ENCODE results near the gene BGLAP.

Gene BGLAP

DNA sequence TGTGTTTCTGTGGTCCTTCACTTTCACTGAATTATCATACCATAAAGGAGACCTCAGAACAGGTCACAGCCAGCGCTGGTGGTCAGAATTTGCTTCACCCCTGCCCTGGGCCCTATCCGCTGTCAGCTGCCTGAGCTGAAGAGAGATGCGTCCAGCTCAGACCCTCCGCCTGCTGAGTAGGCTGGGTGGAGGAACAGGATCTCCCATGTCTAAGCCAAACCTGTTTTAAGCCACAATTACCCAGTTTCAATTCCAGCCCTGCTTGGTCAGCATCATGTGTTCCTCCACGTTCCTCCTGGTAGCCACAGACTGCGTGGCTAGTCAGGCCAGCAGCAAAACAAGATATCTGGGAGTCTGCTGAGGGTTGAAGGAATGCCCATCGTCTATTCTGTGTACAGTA is 13.5 kb upstream of the BGLAP start:
- peak; percentile 16 for DNase-seq

DNA sequence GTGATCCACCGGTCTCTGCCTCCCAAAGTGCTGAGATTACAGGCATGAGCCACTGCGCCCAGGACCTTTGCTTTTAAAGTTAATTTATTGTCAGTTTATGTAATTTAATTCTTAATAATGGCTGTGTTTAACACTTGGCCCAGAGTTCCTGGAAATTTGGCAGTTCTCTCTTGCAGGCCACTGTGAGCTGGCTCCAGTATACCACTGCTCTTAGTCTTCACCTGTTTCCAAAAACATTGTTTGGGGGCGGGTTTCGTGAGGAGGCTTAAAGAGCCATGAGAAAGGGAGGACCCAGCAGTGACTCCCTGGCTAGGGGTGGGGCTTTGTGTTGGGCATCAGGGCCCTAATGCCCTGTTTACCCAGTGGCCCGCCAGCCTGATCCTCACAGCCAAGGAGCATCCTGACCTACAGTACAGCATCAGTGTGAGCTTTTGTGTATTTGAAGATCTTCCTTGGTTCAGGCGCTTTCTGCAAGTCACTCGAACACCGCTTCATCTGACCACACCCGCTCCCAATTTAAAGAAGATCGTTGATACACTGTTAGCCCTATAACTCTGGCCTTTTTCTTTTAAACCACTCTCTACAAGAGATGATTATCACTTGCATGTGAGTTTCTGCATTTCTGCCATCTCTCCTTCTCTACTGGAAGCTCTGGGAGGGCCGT is 12.0 kb upstream of the BGLAP start:
- DNase-seq = peak; percentile 20

DNA sequence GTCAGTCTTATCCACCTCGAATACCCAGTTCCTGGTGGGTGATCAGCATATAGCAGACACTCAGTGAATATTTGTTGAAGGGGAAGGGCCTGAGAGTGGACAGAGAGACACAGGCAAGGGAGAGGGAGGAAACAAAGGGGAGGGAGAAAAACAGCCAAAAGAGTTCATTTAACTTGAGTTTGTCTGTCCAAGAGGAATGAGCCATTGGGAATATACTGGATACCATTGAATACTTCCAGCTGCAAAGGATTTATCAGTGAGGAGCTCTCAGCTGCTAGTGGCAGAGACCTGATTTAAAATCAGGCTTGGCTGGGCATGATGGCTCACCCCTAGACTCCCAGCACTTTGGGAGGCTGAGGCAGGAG is 11.5 kb upstream of the BGLAP start:
- DNase-seq = peak; percentile 21

DNA sequence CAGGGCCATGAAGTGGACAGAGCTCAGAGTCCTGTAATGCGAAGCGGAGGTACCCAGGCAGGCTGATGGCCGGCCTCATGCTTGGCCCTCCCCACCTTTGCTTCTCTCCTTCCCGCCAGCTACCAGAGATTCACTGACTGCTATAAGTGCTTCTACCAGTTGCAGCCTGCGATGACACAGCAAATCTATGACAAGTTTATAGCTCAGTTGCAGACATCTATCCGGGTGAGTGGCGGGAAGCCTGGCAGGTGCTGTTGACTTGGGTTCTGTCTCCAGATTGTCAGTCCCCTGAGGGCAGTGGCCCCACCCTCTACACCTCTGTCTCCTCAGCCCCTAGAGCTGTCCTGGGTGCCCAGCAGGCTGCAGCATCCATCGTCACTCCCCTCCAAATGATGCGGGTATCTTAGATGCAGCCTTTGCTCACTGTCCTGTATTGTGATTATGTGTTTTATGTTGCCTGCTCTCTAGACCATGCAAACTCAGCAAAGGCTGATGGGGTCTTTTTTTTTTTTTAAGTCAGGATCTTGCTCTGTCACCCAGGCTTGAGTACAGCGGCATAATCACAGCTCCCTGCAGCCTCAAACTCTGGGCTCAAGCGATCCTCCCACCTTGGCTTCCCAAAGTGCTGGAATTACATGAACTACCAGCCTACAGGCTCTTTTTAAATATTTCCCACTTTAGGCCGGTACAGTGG is 9.6 kb upstream of the BGLAP start:
- DNase-seq = no peak

DNA sequence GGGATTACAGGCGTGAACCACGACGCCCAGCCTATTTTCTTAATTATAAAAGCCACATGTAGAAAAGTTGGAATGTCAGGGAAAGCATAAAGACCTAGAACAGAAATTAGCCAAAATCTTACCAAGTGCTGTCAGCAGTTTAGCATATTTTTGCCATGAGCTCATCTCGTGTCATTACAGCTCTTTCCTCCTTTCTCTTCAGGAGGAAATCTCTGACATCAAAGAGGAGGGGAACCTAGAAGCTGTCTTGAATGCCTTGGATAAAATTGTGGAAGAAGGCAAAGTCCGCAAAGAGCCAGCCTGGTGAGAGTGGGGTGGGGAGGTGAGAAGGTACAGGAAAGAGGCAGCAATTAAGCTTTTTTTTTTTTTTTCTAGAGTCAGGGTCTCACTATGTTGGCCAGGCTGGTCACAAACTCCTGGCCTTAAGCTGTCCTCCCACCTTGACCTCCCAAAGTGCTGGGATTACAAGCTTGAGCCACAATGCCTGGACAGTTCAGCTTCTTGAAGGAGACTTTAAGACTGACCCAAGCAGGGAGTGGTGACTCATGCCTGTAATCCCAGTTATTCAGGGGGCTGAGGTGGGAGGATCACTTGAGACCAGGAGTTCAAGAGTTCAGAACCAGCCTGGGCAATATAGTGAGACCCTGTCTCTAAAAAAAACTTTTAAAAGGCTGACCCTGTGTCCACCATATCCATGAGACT is 8.4 kb upstream of the BGLAP start:
- DNase-seq = no peak

DNA sequence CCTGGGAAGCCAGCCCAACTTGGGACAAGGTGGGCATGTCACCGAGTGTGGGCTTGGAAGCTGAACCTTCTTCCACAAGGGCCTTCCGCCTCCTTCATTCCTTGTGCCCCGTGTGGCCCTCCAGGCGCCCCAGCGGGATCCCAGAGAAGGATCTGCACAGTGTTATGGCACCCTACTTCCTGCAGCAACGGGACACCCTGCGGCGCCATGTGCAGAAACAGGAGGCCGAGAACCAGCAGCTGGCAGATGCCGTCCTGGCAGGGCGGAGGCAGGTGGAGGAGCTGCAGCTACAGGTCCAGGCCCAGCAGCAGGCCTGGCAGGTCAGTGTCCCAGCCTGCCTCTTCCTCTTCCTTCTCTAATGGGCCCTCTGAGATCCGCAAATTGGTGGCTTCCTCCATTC is 5.8 kb upstream of the BGLAP start:
- DNase-seq = no peak

DNA sequence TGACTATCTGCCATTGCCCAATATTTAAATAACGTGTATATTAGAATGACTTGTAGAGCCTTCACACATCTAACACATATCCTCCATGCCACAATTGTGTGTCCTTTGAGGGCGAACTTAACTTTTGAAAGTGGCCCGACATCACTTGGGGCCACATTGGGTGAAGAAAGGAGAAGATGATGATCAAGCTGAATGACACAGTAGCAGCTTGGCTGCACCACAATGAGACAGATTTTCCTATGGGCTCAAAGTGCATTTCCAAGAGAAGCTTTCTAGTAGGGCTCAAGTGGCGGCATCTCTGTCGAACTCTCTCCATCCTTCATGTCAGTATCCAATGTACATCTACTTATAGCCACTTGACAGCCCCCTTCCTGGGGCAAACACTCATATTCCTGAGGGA is 3.7 kb upstream of the BGLAP start:
- DNase-seq = no peak

DNA sequence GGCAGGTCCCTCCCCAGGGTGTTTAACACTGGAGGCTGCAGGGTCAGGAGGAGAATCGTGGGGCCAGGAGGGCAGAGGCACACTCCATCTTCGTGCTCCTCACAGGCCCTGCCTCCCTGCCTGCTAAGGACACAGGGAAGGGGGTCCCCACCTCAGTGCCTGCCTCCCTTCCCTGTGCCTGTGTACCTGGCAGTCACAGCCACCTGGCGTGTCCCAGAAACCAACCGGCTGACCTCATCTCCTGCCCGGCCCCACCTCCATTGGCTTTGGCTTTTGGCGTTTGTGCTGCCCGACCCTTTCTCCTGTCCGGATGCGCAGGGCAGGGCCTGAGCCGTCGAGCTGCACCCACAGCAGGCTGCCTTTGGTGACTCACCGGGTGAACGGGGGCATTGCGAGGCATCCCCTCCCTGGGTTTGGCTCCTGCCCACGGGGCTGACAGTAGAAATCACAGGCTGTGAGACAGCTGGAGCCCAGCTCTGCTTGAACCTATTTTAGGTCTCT is 623 bp upstream of the BGLAP start:
- peak; percentile 59 for DNase-seq

DNA sequence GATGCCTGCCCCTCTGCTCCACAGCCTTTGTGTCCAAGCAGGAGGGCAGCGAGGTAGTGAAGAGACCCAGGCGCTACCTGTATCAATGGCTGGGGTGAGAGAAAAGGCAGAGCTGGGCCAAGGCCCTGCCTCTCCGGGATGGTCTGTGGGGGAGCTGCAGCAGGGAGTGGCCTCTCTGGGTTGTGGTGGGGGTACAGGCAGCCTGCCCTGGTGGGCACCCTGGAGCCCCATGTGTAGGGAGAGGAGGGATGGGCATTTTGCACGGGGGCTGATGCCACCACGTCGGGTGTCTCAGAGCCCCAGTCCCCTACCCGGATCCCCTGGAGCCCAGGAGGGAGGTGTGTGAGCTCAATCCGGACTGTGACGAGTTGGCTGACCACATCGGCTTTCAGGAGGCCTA is 754 bp downstream of the BGLAP start:
- no peak for DNase-seq

DNA sequence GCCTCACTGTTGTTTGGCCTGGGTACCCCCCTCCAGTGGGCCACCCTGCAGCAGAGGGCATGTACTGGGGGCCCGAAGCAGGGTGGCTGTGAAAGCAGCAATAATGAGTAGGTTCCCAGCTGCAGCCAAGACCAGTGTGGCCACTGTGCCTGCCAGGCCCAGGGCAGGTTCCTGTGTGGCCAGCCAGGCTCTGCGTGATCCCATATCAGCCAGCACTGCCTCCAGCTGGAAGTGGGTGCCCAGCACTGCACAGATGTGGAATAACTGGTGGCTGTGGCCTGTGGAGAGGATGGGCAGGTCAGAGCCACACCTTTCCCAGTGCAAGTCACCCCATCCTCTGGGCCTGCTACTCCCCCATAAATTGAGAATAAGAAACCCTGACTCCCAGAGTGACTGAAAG is 2.1 kb downstream of the BGLAP start:
- DNase-seq = no peak

DNA sequence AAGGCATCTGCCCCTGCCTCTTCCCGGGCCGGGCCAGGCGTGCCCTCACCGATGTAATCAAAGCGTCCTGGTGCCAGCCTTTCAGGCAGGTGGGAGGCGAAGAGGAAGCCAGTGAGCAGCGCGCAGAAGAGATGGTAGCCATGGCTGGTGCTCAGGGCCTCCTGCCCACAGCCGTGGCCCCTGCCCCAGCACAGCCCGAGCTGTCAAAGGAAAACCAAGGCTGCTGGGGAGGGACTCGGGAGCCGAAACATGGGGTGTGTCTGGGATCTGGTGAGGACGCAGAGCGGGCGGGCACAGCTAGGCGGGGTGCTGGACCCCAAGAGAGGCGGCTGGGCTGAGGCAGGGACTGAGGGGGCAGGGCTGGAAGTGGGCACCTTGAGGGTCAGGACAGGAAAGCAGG is 2.7 kb downstream of the BGLAP start:
- no peak for DNase-seq

DNA sequence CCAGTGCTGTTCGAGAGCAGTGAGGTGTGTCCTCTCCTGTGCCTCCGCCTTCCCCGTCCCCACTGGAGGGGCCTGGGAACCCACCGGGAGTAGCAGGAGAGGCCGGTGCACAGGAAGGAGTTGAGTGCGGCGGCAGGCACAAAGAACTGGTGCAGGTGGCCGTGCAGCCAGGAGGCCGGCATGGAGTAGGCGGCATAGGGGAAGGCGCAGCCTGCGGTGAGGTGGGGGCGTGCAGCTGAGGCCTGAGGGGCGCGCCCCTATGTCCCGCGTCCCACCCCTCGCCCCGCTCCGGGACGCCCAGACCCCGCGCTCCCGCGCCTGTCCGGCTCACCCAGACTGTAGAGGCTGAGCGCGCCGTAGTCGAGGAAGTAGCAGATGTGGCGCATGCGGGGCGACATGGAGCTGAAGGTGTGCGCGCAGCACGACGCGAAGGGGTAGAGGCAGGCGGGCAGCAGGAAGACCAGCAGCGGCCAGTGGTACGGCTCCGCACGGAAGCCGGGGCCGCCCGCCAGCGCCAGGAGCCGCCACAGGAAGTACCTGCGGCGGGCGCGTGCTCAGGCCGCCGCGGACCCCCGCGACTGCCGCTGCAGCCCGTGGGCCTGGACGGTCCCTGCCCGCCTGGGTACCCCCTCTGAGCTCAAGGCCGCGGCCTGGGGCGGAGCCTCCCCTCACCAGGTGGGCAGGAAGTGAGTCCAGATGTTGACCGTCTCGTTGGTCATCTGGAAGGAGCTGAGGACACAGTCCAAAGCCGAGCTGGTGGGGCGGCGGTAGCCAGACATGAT is 3.7 kb downstream of the BGLAP start:
- no peak for DNase-seq

DNA sequence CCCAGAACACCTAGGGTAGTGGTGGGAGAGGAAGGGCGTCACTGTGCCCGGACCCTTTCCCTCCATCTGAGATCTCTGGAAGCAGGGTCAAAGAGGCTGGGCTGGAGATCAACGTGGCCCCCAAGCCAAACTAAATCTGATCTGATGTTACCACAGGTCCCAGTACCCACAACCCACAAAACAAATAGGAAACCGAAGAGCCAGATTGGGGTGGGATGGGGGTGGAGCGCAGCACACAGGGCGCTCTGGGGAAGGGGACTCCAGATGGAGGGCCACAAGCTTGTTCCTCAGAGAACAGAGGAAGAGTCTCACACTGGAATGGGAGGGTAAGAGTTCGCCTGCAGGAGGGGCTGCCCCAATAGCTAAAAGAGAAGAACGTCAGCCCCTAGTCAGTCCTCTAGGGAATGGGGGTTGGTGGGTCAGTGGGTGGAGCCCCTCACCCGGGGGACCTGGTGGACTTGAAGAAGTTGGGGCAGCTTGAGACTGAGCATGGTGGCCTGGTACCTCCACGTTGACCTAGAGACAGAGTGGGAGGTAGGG is 4.3 kb downstream of the BGLAP start:
- DNase-seq = no peak

DNA sequence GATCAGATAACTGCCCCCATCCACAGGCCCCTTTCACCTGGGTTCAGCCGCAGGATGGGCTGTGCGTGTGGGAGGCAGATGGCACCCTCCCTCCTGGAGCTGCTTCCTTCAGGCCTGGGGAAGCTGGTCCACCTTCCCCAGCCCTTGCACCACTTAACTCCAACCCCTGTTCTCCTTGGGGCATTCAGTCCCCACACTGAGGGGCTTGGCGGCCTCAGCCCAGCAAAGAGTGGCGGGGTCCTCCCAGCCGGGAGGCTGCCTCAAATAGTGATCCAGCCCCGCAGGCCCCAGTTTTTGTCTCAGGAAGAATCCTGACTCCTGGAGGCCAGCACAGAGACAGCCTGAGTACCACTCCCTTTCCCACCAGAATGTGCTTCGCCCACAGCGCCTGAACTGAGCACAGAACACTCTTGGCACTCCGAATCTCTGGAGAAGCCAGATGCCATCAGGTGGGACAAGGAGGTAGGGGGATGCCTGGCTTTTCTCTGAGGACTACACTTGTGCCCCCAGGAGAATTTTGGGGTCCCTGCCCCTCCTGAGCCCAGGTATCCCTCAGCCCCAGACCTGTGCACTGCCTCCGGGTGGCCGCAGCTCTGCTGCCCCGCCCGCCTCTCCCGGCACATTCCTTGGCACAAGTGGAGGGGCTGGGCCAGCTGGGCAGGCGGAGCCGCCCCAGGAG is 4.9 kb downstream of the BGLAP start:
- peak; percentile 58 for DNase-seq

DNA sequence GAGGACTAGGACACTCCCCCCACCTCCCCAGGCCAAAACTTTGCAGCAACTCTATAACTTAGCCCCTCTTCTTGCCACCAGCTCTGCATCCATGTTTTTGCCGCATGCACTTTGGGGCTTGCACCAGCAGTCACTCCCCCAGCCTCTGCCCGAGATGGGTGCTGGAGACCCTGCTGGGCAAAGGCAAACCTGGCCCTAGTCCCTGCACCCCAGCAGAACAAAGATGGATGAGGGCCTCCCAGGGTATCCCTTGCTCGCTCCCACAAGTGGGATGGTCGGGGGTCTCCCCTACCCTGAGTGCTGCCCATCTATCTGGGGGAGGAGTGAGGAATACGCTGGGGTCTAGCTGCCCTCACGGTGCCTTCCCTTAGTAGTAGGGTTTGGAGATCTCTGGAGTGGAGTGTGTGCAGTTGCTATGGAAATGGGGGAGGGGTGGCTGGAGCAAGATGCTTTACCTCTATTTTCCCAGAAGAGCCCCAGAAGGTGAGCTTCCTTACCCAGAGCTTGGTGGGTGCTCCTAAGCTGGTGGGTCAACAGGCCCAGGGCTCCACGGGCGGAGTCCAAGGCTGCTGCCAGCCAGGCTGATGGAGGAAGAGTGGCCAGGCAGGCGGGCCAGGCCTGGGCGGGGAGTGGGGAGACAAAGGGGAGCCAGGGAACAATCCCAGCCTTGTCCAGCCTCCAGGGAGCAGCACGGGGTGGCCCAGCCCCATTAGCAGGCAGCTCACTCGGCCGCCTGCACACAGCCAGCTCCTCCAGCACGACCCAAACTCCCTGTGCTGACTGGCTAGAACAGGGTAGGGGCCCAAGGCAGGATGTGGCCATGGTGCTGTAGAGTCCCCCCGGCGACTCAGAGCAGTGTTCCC is 5.7 kb downstream of the BGLAP start, which contains the start of gene PAQR6:
Gene PAQR6 (minus strand): TSS at position 597 of the 863 bp plus-strand sequence. CDS start 1,325 bp downstream, outside the sequence.
- DNase-seq = no peak

DNA sequence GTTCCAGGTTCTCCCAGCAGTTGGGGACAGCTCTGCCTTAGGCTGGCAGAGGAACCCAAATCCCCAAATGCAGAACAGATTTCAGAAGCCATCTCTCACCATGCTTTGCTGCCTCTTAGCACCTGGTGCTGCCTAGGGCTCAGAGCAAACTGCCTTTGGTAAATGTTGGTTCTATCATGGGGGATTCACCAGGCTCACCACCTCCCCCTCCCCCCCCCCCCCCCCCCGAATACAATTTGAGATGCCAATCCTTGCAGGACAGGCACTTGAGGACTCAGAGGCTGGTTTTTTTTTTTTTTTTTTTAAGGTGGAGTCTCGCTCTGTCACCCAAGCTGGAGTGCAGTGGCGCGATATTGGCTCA is 6.3 kb downstream of the BGLAP start:
- DNase-seq = no peak

DNA sequence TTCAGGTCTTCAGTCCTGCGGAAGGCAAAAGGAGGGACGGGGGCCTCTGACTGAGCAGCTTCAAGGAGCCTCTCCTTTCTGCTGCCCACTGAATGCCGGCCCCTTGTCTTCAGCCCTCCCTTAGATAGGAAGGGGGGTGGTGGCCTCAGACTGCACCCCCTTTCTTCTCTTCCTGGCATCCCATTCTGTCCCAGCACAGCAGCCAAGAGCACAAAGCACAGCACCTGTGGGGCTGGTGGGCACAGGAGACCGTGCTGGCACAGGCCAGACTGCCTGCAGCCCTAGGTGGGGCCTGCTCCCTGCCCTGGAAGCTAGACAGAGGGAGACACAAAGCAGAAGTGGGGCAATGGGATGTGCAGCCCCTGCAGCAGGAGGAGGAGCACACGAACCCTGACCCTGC is 7.6 kb downstream of the BGLAP start:
- DNase-seq = no peak

DNA sequence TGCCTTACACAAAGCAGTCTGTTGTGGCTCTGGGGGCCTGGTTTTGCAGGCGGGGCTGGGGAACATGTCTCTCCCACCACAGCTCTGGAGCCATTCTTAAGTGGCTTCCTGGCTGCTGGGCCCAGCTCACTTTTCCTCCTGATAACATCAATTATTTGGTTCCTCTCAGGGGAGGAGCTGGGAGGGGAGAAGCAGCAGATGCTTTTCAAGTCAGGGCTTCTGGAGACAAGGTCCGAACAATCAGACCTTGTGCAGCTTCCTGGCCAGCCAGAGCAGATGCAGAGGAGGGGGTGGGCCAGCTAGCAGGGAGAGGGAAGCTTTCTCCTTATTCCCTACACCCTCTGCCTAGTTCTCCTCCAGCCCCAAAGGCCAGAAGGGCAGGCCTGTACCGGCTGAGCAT is 9.5 kb downstream of the BGLAP start:
- DNase-seq = no peak

DNA sequence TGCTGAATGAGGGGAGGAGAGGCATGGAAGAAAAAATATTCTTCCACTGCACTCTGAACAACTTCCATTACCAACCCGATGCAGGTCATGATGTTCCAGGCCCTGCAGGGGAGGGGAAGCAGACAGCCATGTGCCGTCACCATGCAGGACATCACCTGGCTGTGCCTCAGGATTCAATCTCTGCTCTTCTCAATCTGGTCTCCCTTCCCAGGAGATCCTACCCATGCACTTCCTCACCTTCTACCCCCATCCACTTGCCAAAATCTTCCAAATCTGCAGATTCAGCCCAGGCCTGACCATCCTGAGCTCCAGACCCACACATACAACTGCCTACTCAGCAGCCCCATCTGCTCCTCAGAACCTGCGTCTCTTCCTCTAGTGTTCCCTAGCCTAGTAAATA is 11.7 kb downstream of the BGLAP start:
- DNase-seq = no peak

DNA sequence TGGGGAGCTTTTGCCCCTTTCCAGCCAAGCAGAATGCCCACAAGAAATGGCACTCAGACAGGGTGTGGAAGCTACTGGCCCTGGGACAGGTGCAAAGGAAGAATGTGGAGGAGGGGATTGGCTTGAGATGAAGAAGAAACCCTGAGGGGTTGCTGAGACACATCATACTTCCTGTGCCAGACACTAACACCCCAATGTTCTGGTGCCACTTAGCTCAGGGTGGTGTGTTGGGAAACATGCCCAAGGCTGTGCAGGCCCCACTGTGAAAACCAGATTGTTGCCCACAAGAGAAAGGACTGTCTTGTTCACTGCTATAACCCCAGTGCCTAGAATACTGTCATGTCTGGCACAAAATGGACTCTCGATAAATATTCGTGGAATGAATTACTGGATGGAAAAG is 15.7 kb downstream of the BGLAP start:
- no peak for DNase-seq

DNA sequence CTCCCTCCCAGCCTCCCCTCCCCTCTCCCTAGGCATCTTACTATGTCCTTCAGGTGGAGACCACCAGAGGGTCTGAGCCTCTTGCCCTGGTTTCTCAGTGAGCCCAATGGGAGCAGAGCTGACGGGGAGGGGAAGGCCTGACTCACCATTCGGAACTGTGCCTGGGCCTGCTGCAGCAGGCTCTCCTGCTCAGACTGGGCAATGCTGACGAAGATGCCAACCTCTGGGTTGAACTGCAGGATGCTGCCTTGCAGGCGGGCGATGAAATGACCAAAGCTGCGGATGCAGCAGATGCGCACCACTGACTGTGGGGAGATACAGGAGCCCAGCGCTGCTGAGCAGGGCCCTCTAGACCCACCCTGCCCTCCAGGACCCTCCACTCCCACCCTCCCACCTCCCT is 16.9 kb downstream of the BGLAP start:
- no peak for DNase-seq

Measured in right hindlimb (tissue), 1 donor.